Activated naive CD4-positive, alpha-beta T cell treated with Interleukin-2 at 50 U/mL for 16 hours (primary cell): ENCODE results near the gene POLR2I.
"Not testable (repeated sequence)": the region's sequence is repeated elsewhere in the genome, so short reads cannot be mapped to it uniquely, and the experiment has no call there.

Experiments used
- DNase-seq: peaks from one replicate; pipeline ENCODE4 v3.0.0-alpha.2; 2020

Gene POLR2I

GRCh38 chr19:36131221-36131620 lies 16.5 kb upstream of the POLR2I start:
- not testable (repeated sequence) for DNase-seq

- DNase-seq: no peak
Observed at GRCh38 chr19:36128392-36128736, 13.7 kb upstream of the POLR2I start.

GRCh38 chr19:36125557-36125956 lies 10.9 kb upstream of the POLR2I start:
- peak; percentile 12 for DNase-seq

- DNase-seq: no peak
Observed at GRCh38 chr19:36121486-36122124, 6.9 kb upstream of the POLR2I start.

- no peak for DNase-seq
Observed at GRCh38 chr19:36120984-36121358, 6.3 kb upstream of the POLR2I start.

- DNase-seq: no peak
Observed at GRCh38 chr19:36120092-36120983, 5.7 kb upstream of the POLR2I start.

GRCh38 chr19:36116344-36116637 lies 1.6 kb upstream of the POLR2I start:
- no peak for DNase-seq

GRCh38 chr19:36115453-36116343 lies 1.0 kb upstream of the POLR2I start, which contains the start of gene TBCB:
Gene TBCB (plus strand): TSS chr19:36115468. CDS start chr19:36115561, 93 bp downstream.
- DNase-seq: peak; percentile 89

- DNase-seq: peak; percentile 23
Observed at GRCh38 chr19:36113894-36114720, 568 bp downstream of the POLR2I start.

GRCh38 chr19:36113425-36113824 lies 1.2 kb downstream of the POLR2I start:
- DNase-seq: no peak

GRCh38 chr19:36112678-36113077 lies 2.0 kb downstream of the POLR2I start:
- no peak for DNase-seq

- no peak for DNase-seq
Observed at GRCh38 chr19:36111200-36111539, 3.5 kb downstream of the POLR2I start.

- DNase-seq: no peak
Observed at GRCh38 chr19:36110487-36111199, 4.0 kb downstream of the POLR2I start, which contains the start of gene OVOL3. Gene OVOL3 (plus strand): TSS chr19:36111143. CDS start chr19:36111203, 60 bp downstream.

- DNase-seq: no peak
Observed at GRCh38 chr19:36108684-36109083, 6.0 kb downstream of the POLR2I start.

GRCh38 chr19:36106991-36107390 lies 7.7 kb downstream of the POLR2I start:
- DNase-seq: no peak

GRCh38 chr19:36106441-36106840 lies 8.2 kb downstream of the POLR2I start:
- DNase-seq: no peak

GRCh38 chr19:36103842-36104552 lies 10.7 kb downstream of the POLR2I start:
- no peak for DNase-seq

- no peak for DNase-seq
Observed at GRCh38 chr19:36103040-36103626, 11.5 kb downstream of the POLR2I start.

GRCh38 chr19:36101550-36102327 lies 12.9 kb downstream of the POLR2I start:
- DNase-seq: no peak

- no peak for DNase-seq
Observed at GRCh38 chr19:36100476-36100875, 14.2 kb downstream of the POLR2I start.
